Left kidney (tissue), 2 donors: ENCODE measurements around the gene TSSC4. TPM values are rescaled to one million over a fixed set of nuclear protein-coding genes. Genes with fewer than 3 reads are reported as not detected.

Source experiments
- DNase-seq: peaks from one replicate; pipeline ENCODE4 v3.0.0-alpha.2; 2013
- polyA plus RNA-seq: library from polyadenylated mRNA; unstranded; fragments of 120-200 nt; gene quantifications from one replicate; pipeline ENCODE4 v1.2.1, GENCODE V29; 2013; ENCODE audit not compliant: insufficient read length

The TSSC4 gene
- polyA plus RNA-seq, 1 donor, result 30.6 TPM

DNA sequence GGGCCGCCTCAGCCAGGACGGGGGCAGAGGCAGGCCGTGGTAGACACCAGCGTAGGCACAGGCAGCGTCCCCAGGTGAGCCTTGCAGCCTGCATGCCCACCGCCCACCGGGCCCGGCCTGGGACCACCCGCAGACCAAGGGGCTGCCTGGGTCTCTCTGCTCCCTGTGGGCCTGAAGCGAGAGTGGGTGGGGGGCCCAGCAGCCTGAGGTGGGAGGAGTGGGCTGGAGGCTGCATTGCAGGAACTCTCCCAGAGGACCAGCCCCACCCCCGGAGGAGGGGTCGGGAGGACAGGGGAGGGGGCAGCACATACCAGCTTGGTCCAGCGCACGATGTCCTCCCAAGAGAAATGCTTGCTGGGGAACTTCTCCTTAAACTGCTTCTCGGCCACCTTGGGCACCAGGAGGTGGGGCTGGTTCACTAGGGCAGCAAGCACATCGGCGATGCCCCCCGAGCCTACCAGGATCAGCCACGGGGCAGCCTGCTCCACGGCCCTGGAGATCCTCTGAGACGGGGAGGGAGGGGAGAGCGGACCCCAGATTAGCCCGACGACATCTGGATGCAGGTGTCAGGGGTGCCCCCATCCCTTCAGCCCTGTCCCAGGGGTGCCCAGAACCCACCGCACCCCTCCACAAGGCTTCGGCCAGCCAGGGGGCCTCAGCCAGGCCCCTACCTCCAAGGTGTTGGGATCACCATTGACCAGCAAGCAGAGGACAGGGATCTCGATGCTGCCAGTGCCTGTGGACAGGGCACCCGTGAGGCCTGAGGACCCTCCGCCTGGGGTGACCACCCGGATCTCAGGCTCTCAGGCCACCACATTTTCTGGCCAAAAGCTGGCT is 17.5 kb downstream of the TSSC4 start:
- no peak for DNase-seq

DNA sequence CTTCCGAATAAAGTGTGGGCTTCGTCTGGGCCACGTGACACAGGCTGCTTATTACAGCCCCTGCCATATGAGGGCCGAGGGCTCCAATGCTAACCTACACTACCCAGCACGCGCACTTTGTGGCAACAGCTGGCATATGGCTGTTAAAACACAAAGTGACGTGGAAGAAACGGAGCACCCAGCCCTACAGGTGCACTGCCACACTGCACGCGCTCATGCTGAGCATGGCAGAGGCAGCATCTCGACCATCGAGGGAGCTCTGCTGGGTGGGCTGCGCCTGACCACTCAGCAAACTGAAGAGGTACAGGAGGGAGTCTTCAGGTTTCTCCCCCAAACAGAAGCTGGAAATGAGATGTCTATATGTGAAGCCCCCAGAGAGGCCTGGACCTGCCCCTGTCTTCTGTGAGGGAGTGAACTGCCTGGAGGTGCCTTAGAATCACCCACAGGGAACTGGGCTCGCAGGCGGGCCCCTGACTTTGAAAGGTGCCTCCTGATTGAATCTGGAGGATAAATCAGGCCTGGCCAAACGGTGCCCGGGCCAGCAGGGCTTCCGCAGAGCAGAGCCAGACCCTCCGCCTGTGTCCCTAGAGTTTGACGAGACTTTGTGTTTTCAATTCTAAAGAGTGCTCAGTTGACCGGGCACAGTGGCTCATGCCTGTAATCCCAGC is 18.3 kb downstream of the TSSC4 start:
- DNase-seq, result no peak

DNA sequence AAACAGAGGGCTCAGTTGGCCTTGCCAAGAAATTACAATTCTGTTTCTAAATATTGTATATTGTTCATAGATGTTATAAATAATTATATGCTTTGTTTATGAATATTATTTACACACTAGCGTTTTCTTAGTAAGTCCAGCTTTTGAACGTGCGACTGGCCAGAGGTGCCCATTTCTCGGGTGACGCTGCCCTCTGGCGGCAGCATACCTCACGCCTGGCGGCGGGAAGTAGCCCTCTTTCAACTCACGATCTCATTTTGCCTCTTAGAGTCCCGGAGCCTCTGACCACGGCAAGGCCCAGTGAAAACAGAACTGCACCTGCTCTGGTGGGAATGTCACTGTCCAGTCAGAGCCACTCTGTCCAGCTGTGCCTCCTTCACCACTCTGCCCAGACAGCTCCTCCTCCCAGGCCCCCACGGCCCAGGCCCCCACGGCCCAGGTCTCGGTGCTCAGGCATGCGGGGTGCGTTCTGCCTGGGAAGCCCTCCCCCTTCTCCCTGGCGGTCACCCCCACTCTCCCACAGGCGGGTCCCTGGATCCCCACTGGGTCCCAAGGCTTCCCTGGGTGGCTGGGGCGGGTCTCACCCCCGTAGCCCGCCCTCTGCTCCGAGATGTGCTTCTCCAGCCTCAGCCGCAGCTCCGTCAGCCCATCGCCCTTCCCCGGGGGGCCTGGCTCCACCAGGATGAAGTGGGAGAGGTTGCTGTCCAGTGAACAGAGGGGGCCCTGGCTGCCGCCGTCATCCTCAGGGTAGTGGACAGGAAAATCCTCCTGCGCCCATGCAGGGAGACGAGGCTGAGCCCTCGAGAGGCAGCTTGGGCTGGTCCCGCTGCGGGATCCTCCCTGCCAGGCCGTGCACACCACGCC is 19.3 kb downstream of the TSSC4 start:
- DNase-seq, result peak; percentile 79

DNA sequence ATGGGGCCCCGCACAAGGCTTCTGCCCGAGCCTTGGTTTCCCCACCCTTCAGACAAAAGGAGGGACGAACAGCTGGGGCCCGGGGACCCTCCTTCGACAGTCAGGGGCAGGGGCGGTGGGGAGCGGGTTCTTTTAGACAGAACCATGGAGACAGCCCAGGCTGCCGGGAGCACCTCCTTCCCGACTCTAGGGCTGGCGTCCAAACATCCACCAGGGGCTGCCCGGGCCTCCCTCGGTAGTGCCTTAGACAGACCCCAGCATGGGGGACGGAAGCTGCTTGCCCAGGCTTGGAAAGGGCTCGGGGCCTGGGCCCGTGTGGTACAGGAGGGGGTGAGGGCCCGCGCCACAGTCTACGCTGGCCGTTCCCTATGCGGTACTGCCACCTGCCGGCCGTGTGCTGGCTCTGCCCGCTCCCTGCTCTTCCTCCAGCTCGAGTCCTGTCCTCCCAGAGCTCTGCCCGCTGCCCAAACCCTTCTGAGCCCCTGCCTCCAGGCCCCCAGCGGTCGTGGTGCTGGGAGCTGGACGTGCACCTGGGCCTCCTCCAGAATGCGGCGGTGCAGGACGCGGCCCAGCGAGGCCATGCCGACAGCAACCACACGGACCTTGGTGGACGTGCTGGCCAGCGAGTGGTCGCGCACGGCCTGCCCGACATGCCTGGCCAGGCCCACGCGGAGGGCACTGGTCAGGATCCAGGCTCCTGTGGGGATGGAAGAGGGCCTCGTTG is 20.1 kb downstream of the TSSC4 start:
- DNase-seq, result peak; percentile 78

DNA sequence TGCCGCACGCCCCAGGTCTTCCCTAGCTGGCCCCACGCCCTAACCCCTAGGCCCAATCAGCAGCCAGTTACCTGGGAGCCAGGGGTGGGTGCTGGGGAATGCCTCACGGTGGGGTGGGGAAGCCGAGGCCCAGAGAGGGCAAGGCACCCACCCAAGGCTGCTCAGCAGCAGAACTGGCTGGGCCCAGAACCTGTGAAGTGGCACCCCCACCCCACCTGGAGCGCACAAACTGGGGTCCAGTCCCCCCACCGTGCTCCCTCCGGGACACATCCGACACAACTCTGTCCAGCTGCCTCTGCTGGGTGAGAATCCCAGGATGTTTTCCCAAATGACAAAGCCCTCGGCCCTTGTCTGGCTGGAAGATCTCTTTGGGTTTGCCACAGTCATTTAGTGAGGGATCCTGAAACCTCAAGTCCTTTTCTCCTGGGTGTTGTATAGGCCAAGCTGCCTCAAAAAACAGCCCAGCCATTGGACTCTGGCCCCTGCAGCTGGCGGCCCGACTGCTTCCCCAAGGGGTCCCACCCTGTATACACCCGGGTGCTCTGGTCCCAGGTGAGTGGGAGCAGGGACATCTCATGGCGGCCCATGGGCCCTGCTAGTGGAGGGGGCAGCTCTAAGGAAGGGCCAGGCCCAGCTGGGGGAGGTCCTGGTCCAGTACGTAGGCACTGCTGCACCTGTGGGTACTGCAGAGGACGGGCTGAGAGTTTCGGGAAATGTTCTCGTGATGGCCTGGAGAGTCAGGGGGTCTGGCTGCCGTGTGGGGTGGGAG is 20.9 kb downstream of the TSSC4 start:
- DNase-seq, result no peak

DNA sequence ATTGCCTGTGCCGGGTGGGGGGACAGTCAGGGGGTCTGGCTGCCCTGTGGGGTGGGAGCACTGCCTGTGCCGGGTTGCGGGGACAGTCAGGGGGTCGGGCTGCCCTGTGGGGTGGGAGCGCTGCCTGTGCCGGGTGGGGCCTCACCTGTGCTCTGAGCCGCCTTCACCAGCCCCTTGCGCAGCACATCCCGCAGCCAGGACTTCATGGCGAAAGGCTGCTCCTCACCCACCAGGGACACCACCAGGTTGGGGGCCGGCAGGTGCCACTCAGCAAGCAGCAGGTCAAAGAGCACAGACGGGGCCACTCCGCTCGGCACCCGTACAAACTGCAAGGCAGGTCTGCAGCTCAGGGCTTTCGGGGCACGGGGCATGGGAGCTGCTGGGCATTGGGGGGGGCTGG is 21.4 kb downstream of the TSSC4 start:
- no peak for DNase-seq

DNA sequence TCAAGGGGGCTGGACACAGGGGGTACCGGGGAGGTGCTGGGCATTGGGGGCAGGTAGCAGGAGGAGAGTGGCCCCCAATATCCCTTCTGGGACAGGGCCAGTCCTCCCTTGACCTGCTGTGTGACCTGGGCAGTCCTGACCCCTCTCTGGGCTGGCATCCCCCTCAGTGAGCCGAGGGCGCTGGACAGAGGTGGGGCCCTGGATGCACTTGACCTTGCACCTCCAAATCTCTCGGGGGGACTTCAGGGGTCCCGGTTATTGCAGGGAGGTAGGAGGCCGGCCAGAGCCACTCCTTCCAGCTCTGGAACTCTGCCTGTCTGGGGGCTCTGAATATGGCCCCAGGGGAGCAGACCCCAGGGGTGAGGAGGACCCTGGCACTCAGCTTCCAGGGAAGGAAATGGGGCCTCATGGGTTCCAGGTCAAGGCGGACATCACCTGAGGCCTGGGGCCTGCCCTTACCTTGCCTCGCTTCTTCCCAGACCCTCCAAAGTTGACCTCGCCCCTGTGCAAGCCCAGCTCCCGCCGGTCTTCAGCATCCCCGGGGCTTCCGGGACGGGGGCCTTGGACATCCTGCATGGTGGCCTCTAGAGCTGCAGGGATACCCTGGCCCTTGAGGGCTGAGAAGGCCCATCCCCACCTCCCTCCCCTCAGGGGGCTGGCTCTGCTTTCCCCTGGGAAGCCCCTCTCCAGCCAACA is 22.1 kb downstream of the TSSC4 start:
- DNase-seq, result no peak

DNA sequence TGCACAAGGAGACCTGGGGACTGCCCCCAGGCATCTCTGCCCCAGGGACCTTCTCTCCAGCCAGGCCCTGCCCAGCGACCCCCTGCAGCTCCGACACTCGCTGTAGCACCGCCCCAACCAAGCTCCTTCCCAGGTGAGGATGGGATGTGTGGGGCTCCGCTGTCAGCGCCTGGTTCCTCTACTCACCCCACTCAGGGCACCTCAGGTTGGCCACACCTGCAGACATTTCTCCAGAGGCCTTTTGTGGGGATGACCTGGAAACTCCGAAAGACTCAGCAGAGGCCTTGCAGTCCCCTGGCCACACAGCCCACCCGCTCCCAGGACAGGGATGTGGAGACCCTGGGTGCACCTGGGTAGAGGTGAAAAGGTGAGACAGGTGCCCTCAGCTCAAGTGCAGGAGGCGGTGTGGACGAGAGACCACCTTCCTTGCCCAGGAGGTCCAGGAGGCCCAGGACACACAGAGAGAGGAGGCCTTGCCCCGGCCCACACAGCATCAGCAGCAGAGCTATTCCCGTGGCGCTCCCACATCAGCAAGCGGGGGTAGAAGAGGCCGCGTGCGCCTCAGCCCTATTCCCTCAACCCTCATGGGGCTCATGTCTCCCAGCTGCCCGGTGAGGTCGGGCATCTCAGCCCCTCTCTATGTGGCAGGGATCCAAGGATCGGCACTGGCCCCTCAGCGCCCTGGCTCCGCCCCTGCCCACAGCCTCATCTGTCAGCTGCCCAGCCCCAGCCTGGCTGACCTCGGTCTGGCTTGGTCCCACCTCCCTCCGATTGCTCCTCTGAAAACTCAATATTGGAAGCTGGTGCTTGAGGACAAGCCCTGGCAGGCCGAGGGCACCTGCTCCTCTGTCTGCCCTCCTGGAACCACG is 22.8 kb downstream of the TSSC4 start:
- DNase-seq, result no peak

DNA sequence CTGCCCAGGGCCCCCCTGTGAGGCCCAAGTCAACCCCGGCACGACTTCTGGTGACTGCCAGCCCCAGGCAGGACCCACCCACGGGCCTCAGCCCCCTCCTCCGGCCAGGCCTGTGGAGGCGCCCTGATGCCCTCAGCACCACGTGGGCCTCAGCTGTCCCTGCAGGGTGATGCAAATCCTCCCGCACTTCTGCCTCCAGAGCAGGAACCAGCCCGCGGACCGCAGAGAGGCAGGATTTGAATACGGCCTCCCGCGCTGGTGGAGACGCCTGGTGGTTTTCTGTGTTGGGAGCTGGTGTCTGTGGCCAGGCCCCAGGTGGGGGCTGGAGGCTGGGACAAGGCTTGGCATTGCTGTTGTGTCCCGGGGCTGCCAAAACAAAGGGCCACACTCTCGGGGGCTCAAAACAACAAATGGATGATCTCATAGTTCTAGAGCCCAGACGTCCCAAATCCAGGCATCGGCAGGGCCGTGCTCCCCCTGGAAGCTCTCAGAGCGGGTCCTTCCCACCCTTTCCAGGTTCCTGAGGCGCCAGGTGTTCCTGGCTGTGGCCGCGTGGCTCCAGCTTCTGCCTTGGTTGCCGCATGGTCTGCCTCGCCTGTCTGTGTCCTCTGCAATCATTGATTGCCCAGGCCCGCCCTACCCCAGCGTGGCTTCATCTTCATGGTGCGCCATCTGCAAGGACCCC is 24.4 kb downstream of the TSSC4 start:
- no peak for DNase-seq

DNA sequence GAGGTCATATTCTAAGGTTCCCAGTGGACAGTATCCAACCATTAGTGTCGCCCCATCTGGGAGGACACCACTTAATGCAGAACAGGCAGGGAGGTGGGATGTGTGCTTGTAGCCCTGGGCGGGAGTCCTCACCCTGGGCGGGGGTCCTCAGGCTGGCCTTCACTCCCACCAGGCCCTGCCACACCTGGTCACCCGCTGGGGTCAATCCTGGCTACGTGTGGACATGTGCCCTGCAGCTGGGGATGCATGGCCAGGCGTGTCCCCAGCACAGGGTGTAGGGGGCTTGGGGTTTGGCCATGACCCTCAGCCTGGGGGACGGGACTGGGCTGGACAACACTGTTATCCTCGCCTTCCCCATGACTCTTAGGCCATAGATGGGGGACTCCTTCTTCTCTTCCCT is 25.0 kb downstream of the TSSC4 start:
- DNase-seq, result no peak

DNA sequence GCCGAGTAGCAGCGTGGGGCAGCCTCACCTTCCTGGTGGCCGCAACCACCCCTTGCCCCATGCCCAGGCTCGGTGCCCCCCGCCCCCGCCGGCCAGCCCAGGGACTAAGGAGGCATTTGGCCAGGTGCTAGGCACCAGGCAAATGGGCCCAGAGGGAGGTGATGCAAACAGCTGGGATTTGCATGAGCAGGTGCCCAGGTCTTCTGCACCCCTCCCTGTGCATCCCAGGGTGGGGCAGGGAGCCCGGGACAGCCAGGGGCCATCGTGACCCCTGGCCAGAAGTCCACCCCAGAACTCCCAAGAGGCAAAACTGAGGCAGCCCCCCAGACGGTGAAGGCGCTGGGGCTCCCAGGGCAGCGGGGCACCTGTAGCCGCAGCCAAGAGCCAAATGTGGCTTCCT is 25.7 kb downstream of the TSSC4 start:
- no peak for DNase-seq

DNA sequence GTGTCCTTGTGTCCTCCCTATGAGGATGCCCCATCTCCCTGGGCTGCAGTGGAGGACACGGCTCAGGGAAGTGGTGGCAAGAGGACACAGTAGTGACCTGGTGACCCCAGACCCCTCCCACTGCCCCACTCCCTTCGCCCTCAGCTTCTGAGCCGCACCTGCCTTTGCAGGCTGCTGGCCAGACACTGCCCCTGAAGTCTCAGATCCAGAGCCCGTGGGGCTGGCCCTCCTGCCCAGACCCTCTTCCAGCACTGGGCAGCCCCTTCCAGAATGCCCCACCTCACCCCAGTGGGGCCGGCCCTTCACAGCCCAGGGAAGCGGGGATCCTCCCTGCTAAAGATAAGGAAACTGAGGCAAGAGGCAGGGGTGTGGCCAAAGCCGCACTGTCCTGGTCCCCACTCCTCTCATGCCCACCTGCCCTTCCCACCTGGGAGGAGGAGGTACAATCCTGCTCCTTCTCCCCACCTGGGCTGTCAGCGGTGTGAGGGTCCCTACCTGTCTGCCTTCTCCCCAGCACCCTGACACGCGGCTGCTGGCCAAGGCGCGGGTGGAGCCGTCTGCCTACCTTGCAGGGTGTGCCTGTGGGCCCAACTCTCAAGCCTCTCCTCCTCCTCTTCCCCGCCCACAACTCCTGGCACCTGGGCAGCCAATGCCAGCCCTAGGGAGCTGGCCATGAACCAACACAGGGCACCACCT is 26.4 kb downstream of the TSSC4 start:
- no peak for DNase-seq

DNA sequence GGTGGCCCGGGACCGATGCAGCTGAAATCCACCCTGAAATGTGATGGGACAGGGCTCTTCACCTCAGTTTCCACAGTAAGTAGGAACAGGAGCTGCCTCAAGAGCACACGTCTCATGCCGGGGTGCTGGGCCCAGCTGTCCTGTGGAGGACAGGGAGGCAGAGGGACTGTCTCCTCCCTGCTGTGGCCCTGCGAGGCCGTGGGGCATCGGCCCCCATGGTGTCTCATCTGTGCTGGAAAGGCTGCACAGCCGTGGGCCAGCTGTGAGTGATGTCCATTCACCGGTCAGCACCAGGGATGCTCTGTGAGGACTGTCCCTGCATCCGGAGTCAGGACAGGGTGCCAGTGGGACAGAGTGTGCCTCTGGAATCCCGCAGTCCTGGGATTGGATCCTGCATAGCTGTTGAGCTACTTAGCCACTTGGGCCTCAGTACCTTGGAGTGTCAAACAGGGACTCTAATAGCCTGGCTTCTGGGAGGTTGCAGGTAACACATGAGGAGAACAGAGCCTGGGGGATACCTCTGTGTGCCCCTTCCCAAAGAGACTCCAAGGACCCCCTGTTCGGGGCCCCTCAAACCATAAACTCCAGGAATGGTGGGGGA is 27.3 kb downstream of the TSSC4 start:
- DNase-seq, result no peak

DNA sequence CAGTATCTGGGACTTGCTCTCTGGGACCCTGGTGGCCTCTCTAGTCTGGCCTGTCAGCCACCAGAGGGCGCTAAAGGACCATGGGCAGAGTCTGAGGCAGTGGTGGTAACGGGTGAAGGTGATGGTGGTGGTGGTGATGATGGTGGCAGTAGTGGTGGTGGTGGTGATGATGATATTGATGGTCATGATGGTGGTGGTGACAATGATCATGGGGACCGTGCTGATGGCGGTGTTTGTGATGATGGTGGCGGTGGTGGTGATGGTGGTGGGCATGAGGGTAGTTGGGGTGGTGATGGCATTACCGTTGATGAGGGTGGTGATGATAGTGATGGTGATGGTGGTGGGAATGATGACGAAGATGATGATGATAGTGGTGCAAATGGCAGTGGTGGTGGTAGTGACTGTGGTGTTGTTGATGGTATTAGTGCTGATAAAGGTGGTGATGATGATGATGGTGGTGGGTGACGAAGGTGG is 27.8 kb downstream of the TSSC4 start:
- DNase-seq, result no peak

DNA sequence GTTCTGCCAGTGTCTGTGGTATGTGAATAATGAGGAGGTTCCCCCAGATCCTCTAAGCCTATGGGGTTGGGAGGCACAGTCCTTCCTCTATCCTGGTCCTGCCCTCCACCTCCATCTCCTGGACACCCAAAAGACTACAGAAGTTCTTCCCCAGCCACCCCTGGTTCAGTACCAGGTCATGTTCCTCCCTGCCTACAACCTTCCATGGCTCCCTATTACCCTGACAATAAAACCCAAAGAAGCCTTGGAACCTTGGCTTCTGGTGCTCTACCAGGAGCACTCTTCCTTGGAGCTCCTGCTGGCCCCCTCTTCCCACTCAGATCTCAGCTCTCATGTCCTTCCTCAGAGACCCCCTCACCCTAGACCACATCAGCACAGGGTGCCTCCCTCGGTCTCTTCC is 30.8 kb downstream of the TSSC4 start:
- no peak for DNase-seq

DNA sequence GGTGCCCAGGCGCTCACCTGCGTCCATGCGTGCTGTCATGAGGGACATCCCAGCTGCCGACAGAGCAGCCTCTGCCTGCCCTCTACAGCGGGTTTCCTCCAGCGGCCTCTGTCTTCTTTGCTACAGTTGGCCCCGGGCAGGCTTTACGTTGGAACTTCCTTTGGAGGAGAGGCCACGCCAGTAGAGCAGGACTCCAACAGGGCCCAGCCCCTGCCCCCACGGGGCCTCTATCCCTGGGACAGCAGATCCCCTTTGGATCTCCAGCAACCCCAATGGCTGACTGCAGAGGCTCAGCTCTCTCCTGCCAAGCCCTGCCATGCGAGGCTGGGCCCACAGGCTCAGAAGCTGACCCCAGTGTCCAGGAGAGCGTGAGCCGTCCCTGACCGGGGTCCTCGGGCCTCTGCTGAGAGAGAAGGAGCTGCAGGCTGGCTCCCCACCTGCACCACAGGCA is 31.6 kb downstream of the TSSC4 start:
- no peak for DNase-seq

DNA sequence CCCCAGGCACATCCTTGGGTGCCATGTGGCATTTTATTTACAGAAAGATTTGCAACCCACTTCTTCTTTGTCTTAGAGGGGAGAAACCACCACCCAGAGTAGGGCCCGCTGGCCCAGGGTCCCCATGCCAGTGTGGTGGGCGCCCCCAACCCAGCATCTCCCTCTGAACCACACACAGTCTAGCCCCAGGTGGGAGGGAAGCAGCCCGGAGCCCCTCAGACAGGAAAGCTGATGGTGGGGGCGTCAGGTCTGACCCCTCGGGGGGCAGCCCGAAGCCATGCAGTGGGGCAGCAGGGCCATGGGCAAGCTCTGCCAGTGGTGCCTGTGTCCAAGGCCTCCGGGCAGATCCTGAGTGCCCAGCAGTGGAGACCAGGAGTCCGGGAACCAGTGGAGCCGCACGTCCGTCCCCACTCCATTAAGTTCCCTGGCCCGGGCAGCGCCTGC is 32.1 kb downstream of the TSSC4 start:
- no peak for DNase-seq
